Inferior parietal cortex (tissue), 1 donor: ENCODE measurements around the gene ADAMTS12.
A peak's percentile ranks its signal among the peaks of the same experiment; 100 is the strongest.
"Not testable (repeated sequence)": the region's sequence is repeated elsewhere in the genome, so short reads cannot be mapped to it uniquely, and the experiment has no call there.

Experiments
- DNase-seq: peaks from one replicate; pipeline ENCODE4 v3.0.0-alpha.2; 2016; ENCODE audit errors: extremely low spot score

Gene ADAMTS12

GRCh38 chr5:33592245-33592644 is 299.5 kb downstream of the ADAMTS12 start:
- DNase-seq = no peak

- DNase-seq = no peak
These were observed 303.0 kb downstream of the ADAMTS12 start for GRCh38 chr5:33588654-33589372.

GRCh38 chr5:33583332-33583731 is 308.5 kb downstream of the ADAMTS12 start:
- DNase-seq = no peak

GRCh38 chr5:33582417-33582816 is 309.4 kb downstream of the ADAMTS12 start:
- DNase-seq = no peak

- no peak for DNase-seq
These were observed 312.0 kb downstream of the ADAMTS12 start for GRCh38 chr5:33579789-33580188.

- no peak for DNase-seq
These were observed 312.6 kb downstream of the ADAMTS12 start for GRCh38 chr5:33579152-33579551.

- no peak for DNase-seq
These were observed 314.8 kb downstream of the ADAMTS12 start for GRCh38 chr5:33576726-33577590.

GRCh38 chr5:33565324-33565723 is 326.5 kb downstream of the ADAMTS12 start:
- DNase-seq = no peak

- DNase-seq = no peak
These were observed 327.5 kb downstream of the ADAMTS12 start for GRCh38 chr5:33563983-33564908.

GRCh38 chr5:33563530-33563929 is 328.3 kb downstream of the ADAMTS12 start:
- DNase-seq = no peak

GRCh38 chr5:33558489-33558888 is 333.3 kb downstream of the ADAMTS12 start:
- DNase-seq = no peak

- no peak for DNase-seq
These were observed 334.2 kb downstream of the ADAMTS12 start for GRCh38 chr5:33557605-33558004.

GRCh38 chr5:33556330-33557328 is 335.2 kb downstream of the ADAMTS12 start:
- DNase-seq = no peak

- no peak for DNase-seq
These were observed 341.7 kb downstream of the ADAMTS12 start for GRCh38 chr5:33549982-33550567.

GRCh38 chr5:33539790-33540189 is 352.0 kb downstream of the ADAMTS12 start:
- DNase-seq = not testable (repeated sequence)

- no peak for DNase-seq
These were observed 352.6 kb downstream of the ADAMTS12 start for GRCh38 chr5:33539212-33539611.

GRCh38 chr5:33538201-33538600 is 353.6 kb downstream of the ADAMTS12 start:
- no peak for DNase-seq

- no peak for DNase-seq
These were observed 354.6 kb downstream of the ADAMTS12 start for GRCh38 chr5:33537240-33537639.

- no peak for DNase-seq
These were observed 355.0 kb downstream of the ADAMTS12 start for GRCh38 chr5:33536802-33537201.

- peak; percentile 15 for DNase-seq
These were observed 360.0 kb downstream of the ADAMTS12 start for GRCh38 chr5:33531824-33532223.

- no peak for DNase-seq
These were observed 360.8 kb downstream of the ADAMTS12 start for GRCh38 chr5:33531037-33531298.
